Measurements from ENCODE around the gene PCNX2. TPM values are rescaled to one million over a fixed set of nuclear protein-coding genes. Genes with fewer than 3 reads are reported as not detected.

PCNX2 gene
- total RNA-seq, 1 donor from 2014 or later, result 18.4 TPM

- no peak overlapping the region for H3K27ac Mint-ChIP-seq
Observed at GRCh38 chr1:233340031-233340555, 44.6 kb upstream of the PCNX2 start.

GRCh38 chr1:233338102-233338501 lies 42.6 kb upstream of the PCNX2 start:
- no peak overlapping the region for H3K4me3 Mint-ChIP-seq
- no peak overlapping the region for H3K27ac Mint-ChIP-seq
- no peak for DNase-seq (ENCODE audit: extremely low spot score, unreplicated experiment)
- H3K36me3 Mint-ChIP-seq, result no peaks in the 10 kb centered on the region
- H3K4me1 Mint-ChIP-seq (ENCODE audit: unreplicated experiment), result peaks cover 5% of the 10 kb centered on the region
- no peaks in the 10 kb centered on the region for H3K9me3 Mint-ChIP-seq
- peaks cover 26% of the 10 kb centered on the region for H3K27me3 Mint-ChIP-seq
- no peak for TF ChIP-seq CTCF (conservative IDR thresholded peaks at IDR 0.05)

More at GRCh38 chr1:233340031-233340555, 44.6 kb upstream of the PCNX2 start:
- H3K9me3 Mint-ChIP-seq, result peaks cover 4% of the 10 kb centered on the region
- DNase-seq (ENCODE audit: extremely low spot score, unreplicated experiment), result no peak
- H3K4me3 Mint-ChIP-seq, result no peak overlapping the region
- H3K4me1 Mint-ChIP-seq (ENCODE audit: unreplicated experiment), result peaks cover 5% of the 10 kb centered on the region
- TF ChIP-seq CTCF (conservative IDR thresholded peaks at IDR 0.05), result no peak
- H3K36me3 Mint-ChIP-seq, result no peaks in the 10 kb centered on the region
- H3K27me3 Mint-ChIP-seq, result peaks cover 22% of the 10 kb centered on the region

- H3K36me3 Mint-ChIP-seq, result no peaks in the 10 kb centered on the region
- H3K4me1 Mint-ChIP-seq (ENCODE audit: unreplicated experiment), result peaks cover 5% of the 10 kb centered on the region
- DNase-seq (ENCODE audit: extremely low spot score, unreplicated experiment), result no peak
- TF ChIP-seq CTCF (conservative IDR thresholded peaks at IDR 0.05), result no peak
- H3K27ac Mint-ChIP-seq, result no peak overlapping the region
- H3K27me3 Mint-ChIP-seq, result peaks cover 26% of the 10 kb centered on the region
- no peak overlapping the region for H3K4me3 Mint-ChIP-seq
- no peaks in the 10 kb centered on the region for H3K9me3 Mint-ChIP-seq
Observed at GRCh38 chr1:233337505-233337904, 42.0 kb upstream of the PCNX2 start.

- H3K27ac Mint-ChIP-seq, result no peak overlapping the region
- H3K9me3 Mint-ChIP-seq, result no peaks in the 10 kb centered on the region
- H3K36me3 Mint-ChIP-seq, result no peaks in the 10 kb centered on the region
- no peak for TF ChIP-seq CTCF (conservative IDR thresholded peaks at IDR 0.05)
- H3K4me1 Mint-ChIP-seq (ENCODE audit: unreplicated experiment), result peaks cover 5% of the 10 kb centered on the region
- H3K27me3 Mint-ChIP-seq, result peaks cover 32% of the 10 kb centered on the region
- H3K4me3 Mint-ChIP-seq, result no peak overlapping the region
- no peak for DNase-seq (ENCODE audit: extremely low spot score, unreplicated experiment)
Observed at GRCh38 chr1:233336554-233337456, 41.3 kb upstream of the PCNX2 start.

GRCh38 chr1:233334092-233334491 lies 38.6 kb upstream of the PCNX2 start:
- H3K4me1 Mint-ChIP-seq (ENCODE audit: unreplicated experiment), result peaks cover 2% of the 10 kb centered on the region
- H3K27ac Mint-ChIP-seq, result no peak overlapping the region
- DNase-seq (ENCODE audit: extremely low spot score, unreplicated experiment), result no peak
- no peak overlapping the region for H3K4me3 Mint-ChIP-seq
- H3K9me3 Mint-ChIP-seq, result no peaks in the 10 kb centered on the region
- TF ChIP-seq CTCF (conservative IDR thresholded peaks at IDR 0.05), result no peak
- peaks cover 39% of the 10 kb centered on the region for H3K27me3 Mint-ChIP-seq
- no peaks in the 10 kb centered on the region for H3K36me3 Mint-ChIP-seq

Data from type B pancreatic cell (in vitro differentiated cells).